Measurements from ENCODE around the gene ATG9B.

- no peak for TF ChIP-seq CTCF (conservative IDR thresholded peaks at IDR 0.05; ENCODE audit: low read length)
- TF ChIP-seq EZH2phosphoT487 (IDR thresholded peaks at IDR 0.05; ENCODE audit: borderline replicate concordance): no peak
Observed at GRCh38 chr7:151013356-151013732, 10.9 kb downstream of the ATG9B start.
